K562 (cell line): ENCODE measurements around the gene DYSF. TPM values are rescaled to one million over a fixed set of nuclear protein-coding genes. Genes with fewer than 3 reads are reported as not detected.

Source experiments
- ATAC-seq: fragments of 200-7000 bp; cut with Tn5 transposase; 3 replicates; pipeline ENCODE4 v1.9.1; 2020; ENCODE audit warnings: moderate library complexity
- BruUV-seq: library from RNA; stranded (reverse); fragments of 400-500 nt; replicated peaks from 2 replicates; lab custom pipeline; 2021; lab: Mats Ljungman, UMichigan
- CTCF ChIA-PET: fragments of 300-600 bp; formaldehyde crosslinking; extraction: SDS; loops from one replicate; lab custom pipeline; 2021; ENCODE audit warnings: low intra/inter-chr PET ratio; lab: Yijun Ruan, JAX
- POLR2A ChIA-PET: fragments of 300-600, 350-650 bp; sonication (Branson Sonifier 250); formaldehyde crosslinking; extraction: SDS; loops from one replicate; lab custom pipeline; 2021; ENCODE audit warnings: antibody characterized with exemption, inconsistent platforms; lab: Yijun Ruan, JAX
- DNase-seq, 4 experiments: peaks; one replicate each; pipeline versions ENCODE4 v3.0.0 to v3.0.0-alpha.2; 2011 to 2018; ENCODE audit warnings: low spot score in 3 of 4, mixed read lengths in 3 of 4; ENCODE audit errors: extremely low read depth in 1 of 4
- FAIRE-seq: peaks from 2 replicates; lab custom pipeline; 2011; peaks lifted over from hg19 to GRCh38; lab: Jason Lieb, UNC
- H2AFZ ChIP-seq: 2 replicates; pipeline ENCODE4 v1.6.0; 2011; ENCODE audit warnings: low read depth, low read length, control low read depth, inconsistent platforms
- H3K27ac ChIP-seq: fragments of 200-600 bp; 3 replicates; pipeline ENCODE4 v1.8.0; 2011; ENCODE audit warnings: low read depth, mild to moderate bottlenecking, control low read depth, inconsistent platforms, low read length, moderate library complexity, mixed read lengths; ENCODE audit errors: extremely low read depth
- H3K27me3 ChIP-seq, 2 experiments: fragments of 300-600 bp in 1 of 2; 2 replicates in 1 of 2; 3 replicates in 1 of 2; pipeline versions ENCODE4 v1.6.0 to v1.8.0; 2011; ENCODE audit warnings: inconsistent platforms in 2 of 2, low read length in 2 of 2, mild to moderate bottlenecking in 1 of 2, mixed read lengths in 1 of 2, moderate library complexity in 1 of 2; ENCODE audit not compliant: control insufficient read depth in 2 of 2, insufficient read depth in 2 of 2
- H3K36me3 ChIP-seq: fragments of 300-600 bp; 3 replicates; pipeline ENCODE4 v1.8.0; 2011; ENCODE audit warnings: mild to moderate bottlenecking, low read length, inconsistent platforms; ENCODE audit not compliant: control insufficient read depth, insufficient read depth
- H3K4me1 ChIP-seq, 2 experiments: fragments of 200-600 bp in 1 of 2; replicated peaks in 1 of 2; 2 replicates in 1 of 2; 3 replicates in 1 of 2; pipeline versions ENCODE4 v1.5.1 to v1.8.0; 2011; ENCODE audit warnings: inconsistent platforms in 2 of 2, low read length in 2 of 2, mild to moderate bottlenecking in 1 of 2, mixed read lengths in 1 of 2, moderate library complexity in 1 of 2; ENCODE audit not compliant: control insufficient read depth in 2 of 2, insufficient read depth in 2 of 2
- H3K4me2 ChIP-seq: 2 replicates; pipeline ENCODE4 v1.6.1; 2011; ENCODE audit warnings: low read length, control low read depth, inconsistent platforms, mixed read lengths; ENCODE audit not compliant: insufficient read depth
- H3K4me3 ChIP-seq: fragments of 200-600 bp; sonication (generic), shearing (Covaris generic); 2 replicates; pipeline ENCODE4 v1.5.1; 2016; ENCODE audit warnings: control low read depth, inconsistent platforms
- H3K79me2 ChIP-seq: fragments of 200-600 bp; 3 replicates; pipeline ENCODE4 v1.8.0; 2011; ENCODE audit warnings: low read length, inconsistent platforms; ENCODE audit not compliant: control insufficient read depth, insufficient read depth
- H3K9ac ChIP-seq, 2 experiments: 2 replicates each; pipeline versions ENCODE4 v1.6.0 to v1.6.1; 2011; ENCODE audit warnings: low read depth in 2 of 2, low read length in 2 of 2, control low read depth in 1 of 2, inconsistent platforms in 1 of 2, mild to moderate bottlenecking in 1 of 2, mixed read lengths in 1 of 2; ENCODE audit not compliant: insufficient read depth in 1 of 2
- H3K9me1 ChIP-seq: one replicate; pipeline ENCODE4 v1.6.0; 2011; ENCODE audit warnings: inconsistent platforms, mild to moderate bottlenecking, low read length, moderate library complexity; ENCODE audit not compliant: control insufficient read depth, insufficient read depth
- H3K9me3 ChIP-seq: replicated peaks from 2 replicates; pipeline ENCODE4 v1.5.1; 2011; ENCODE audit warnings: low read depth, low read length, inconsistent platforms; ENCODE audit not compliant: control insufficient read depth, insufficient read depth
- H4K20me1 ChIP-seq: replicated peaks from 2 replicates; pipeline ENCODE4 v1.6.1; 2011; ENCODE audit warnings: low read length, inconsistent platforms, mixed read lengths; ENCODE audit not compliant: control insufficient read depth, insufficient read depth
- NUFIP1 ChIP-seq: fragments of 450-650 bp; IDR thresholded peaks from 2 replicates; pipeline ENCODE4 v1.6.1; 2018; ENCODE audit not compliant: partially characterized antibody
- PHB2 ChIP-seq: fragments of 450-650 bp; IDR thresholded peaks from 2 replicates; pipeline ENCODE4 v1.6.1; 2017; ENCODE audit warnings: low read depth
- POLR2B ChIP-seq: fragments of 450-650 bp; IDR thresholded peaks from 2 replicates; pipeline ENCODE4 v1.6.1; 2018; ENCODE audit warnings: low read depth; ENCODE audit not compliant: partially characterized antibody
- SMAD2 ChIP-seq: fragments of 150-350 bp; IDR thresholded peaks from 2 replicates; pipeline ENCODE4 v1.6.1; 2014; ENCODE audit warnings: low read depth, mild to moderate bottlenecking, low read length
- YBX1 ChIP-seq: fragments of 450-650 bp; IDR thresholded peaks from 2 replicates; pipeline ENCODE4 v1.7.1; 2016; ENCODE audit warnings: mild to moderate bottlenecking
- whole genome bisulfite sequencing: fragments of 100-300 bp; shearing (Covaris generic); methylation state at CpG from one replicate; pipeline ENCODE4 v1.1.6; 2016; ENCODE audit warnings: low coverage, mixed read lengths; ENCODE audit not compliant: insufficient coverage; ENCODE audit errors: missing lambda C conversion rate; 5-methylcytosine and 5-hydroxymethylcytosine counted together
- in situ Hi-C: fragments of 300-500 bp; cut with MboI; formaldehyde crosslinking; loops from 4 replicates; pipeline ENCODE4 v1.15.0; 2018; ENCODE audit warnings: inconsistent platforms, mixed read lengths
- intact Hi-C: fragments of 100-400 bp; cut with micrococcal nuclease; formaldehyde crosslinking; loops from 2 replicates; pipeline ENCODE4 v1.14.2; 2022
- polyA plus RNA-seq, 8 experiments: library from polyadenylated mRNA; depleted of rRNA in 4 of 8; stranded (reverse) in 5 of 8; unstranded in 3 of 8; fragments of >200 nt; fragmentation: Nextera tagmentation in 2 of 8; fragmentation: Illumina TruSeq in 1 of 8; extraction: Ambion mirVana in 2 of 8; extraction: Trizol in 1 of 8; gene quantifications; 2 replicates each; pipeline versions ENCODE4 v1.2.1 to v1.2.3, GENCODE V29; 2011 to 2014; ENCODE audit warnings: inconsistent platforms in 1 of 8, missing spikeins in 1 of 8
- total RNA-seq, 7 experiments: library from RNA; depleted of rRNA in 6 of 7; stranded (reverse); fragments of >200 nt in 6 of 7; fragmentation: Illumina TruSeq in 2 of 7; extraction: Trizol in 2 of 7; gene quantifications; 2 replicates each; pipeline versions ENCODE4 v1.2.1 to v1.2.3, GENCODE V29; 2011 to 2021; ENCODE audit warnings: low replicate concordance in 1 of 7
- TF ChIP-seq, protein P1 (sequence below): fragments of 450-650 bp; formaldehyde crosslinking; conservative IDR thresholded peaks from 2 replicates; pipeline ENCODE4 v1.4.0; 2022; ENCODE audit warnings: mild to moderate bottlenecking, missing genetic modification characterization
- TF ChIP-seq, protein P2 (sequence below): fragments of 450-650 bp; IDR thresholded peaks from 2 replicates; pipeline ENCODE4 v1.6.1; 2016

DYSF gene
- total and polyA plus RNA-seq, 9 of the 15 experiments (the other 6 are each of a cell fraction or from before 2014, with no cell fraction given), result 0.01 to 0.80 (median 0.29) TPM

DNA sequence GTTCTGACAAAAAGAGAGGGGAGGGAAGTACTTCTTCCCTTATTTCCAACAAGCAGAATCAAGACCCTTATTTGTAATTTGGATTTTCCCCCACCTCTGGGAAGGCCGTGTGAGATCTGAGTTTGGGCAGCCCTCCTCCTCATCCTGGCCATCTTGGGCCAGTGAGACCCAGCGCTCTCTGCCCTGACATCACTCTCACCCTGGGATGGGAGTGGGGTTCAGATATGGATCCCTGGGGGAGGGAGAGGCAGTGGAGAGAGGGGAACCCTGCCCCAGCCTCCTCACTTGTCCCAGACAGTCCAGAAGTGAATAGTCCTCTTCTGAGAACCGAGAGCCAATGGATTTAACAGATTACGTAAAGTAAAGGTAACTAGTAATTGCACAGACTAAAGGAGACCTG is 64.5 kb downstream of the DYSF start:
- no peaks in the 10 kb centered on the region for H3K79me2 ChIP-seq
- intact Hi-C loops (no loop called here), in situ Hi-C loops (no loop called here)
- H3K9me3 ChIP-seq, result no peaks in the 10 kb centered on the region
- TF ChIP-seq, protein P1, sequence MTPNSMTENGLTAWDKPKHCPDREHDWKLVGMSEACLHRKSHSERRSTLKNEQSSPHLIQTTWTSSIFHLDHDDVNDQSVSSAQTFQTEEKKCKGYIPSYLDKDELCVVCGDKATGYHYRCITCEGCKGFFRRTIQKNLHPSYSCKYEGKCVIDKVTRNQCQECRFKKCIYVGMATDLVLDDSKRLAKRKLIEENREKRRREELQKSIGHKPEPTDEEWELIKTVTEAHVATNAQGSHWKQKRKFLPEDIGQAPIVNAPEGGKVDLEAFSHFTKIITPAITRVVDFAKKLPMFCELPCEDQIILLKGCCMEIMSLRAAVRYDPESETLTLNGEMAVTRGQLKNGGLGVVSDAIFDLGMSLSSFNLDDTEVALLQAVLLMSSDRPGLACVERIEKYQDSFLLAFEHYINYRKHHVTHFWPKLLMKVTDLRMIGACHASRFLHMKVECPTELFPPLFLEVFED, result no peak
- no peak for TF ChIP-seq SMAD2
- TF ChIP-seq PHB2, result no peak
- TF ChIP-seq NUFIP1, result no peak
- TF ChIP-seq, protein P2, sequence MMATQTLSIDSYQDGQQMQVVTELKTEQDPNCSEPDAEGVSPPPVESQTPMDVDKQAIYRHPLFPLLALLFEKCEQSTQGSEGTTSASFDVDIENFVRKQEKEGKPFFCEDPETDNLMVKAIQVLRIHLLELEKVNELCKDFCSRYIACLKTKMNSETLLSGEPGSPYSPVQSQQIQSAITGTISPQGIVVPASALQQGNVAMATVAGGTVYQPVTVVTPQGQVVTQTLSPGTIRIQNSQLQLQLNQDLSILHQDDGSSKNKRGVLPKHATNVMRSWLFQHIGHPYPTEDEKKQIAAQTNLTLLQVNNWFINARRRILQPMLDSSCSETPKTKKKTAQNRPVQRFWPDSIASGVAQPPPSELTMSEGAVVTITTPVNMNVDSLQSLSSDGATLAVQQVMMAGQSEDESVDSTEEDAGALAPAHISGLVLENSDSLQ, result no peak
- TF ChIP-seq POLR2B, result no peak
- TF ChIP-seq YBX1, result no peak
- no peaks in the 10 kb centered on the region; the same call in 1 of the 2 replicates for H4K20me1 ChIP-seq
- DNase-seq (no peak), ATAC-seq (no peak), FAIRE-seq (no peak)
- no peaks in the 10 kb centered on the region for H3K9me1 ChIP-seq
- H3K4me1 ChIP-seq, result no peaks in the 10 kb centered on the region
- no TSS peak for BruUV-seq
- 10% methylated on average over 4 of the region's 4 CpGs for WGBS
- no peak overlapping the region for H3K27ac ChIP-seq
- H3K9ac ChIP-seq, result no peak overlapping the region; a peak in 1 of 4 replicates
- H3K27me3 ChIP-seq, result peaks cover 0 to 54% of the 10 kb centered on the region in 2 experiments; a peak in 4 of 5 replicates
- no peak overlapping the region for H3K4me2 ChIP-seq
- H3K4me3 ChIP-seq, result no peak overlapping the region
- no peak overlapping the region for H2AFZ ChIP-seq
- no peaks in the 10 kb centered on the region for H3K36me3 ChIP-seq
- POLR2A ChIA-PET, result no interaction called here
- CTCF ChIA-PET, result no interaction called here
